T follicular helper cell (primary cell): Measurements from ENCODE around the gene GAGE10.
"Not testable (repeated sequence)": the region's sequence is repeated elsewhere in the genome, so short reads cannot be mapped to it uniquely, and the experiment has no call there.

Experiments used
- DNase-seq: peaks from one replicate; pipeline ENCODE4 v3.0.0-alpha.2; 2020; ENCODE audit warnings: low read depth

Gene GAGE10

DNA sequence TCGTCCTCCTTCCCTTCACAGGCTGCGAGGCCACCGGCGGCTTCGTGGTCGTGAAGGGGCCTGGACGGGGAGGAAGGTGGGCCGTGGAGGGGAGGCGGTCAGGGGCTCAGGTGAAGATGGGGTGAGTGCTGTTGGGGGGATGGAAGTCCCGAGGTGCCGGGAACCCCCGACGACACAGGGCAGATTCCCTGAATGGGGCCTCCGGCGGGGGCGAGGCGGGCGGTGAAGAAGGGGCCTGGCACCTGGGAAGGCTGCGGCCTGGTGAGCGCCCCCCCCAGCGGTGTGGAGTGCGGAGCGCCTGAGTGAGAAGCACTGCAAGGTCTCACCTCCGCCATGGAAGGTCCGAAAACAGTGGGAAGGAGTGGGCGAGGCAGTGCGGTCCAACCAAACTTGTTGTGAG, 18.8 kb downstream of the GAGE10 start:
- not testable (repeated sequence) for DNase-seq

DNA sequence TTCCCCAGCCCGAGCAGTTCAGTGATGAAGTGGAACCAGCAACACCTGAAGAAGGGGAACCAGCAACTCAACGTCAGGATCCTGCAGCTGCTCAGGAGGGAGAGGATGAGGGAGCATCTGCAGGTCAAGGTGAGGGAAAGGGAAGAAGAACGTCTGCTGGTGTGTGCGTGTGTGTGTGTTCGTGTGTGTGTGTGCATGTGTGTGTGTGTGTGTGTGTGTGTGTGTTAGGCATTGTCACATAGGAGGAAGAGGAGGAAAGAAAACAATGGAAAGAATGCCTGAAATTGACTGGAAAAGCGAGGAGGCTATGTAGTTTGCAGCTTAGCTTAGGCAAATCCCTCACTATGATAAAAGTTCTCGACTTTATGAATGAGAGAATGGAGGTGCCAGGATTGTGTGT, 20.3 kb downstream of the GAGE10 start:
- DNase-seq, result not testable (repeated sequence)

DNA sequence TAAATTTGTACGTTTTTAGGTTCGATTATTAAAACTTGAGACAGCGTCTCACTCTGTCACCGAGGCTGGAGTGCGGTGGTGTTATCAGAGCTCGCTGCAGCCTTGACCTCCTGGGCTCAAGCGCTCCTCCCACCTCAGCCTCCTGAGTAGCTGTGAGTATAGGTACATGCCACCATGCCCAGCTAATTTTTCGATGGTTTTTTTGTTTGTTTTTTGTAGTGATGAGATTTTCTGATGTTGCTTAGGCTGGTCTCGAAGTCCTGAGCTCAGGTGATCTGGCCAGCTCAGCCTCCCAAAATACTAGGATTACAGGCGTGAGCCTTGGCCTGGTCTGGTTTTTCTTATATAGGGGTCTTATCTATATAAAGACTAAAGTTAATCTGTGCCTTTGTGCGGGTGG, 27.0 kb downstream of the GAGE10 start:
- not testable (repeated sequence) for DNase-seq

DNA sequence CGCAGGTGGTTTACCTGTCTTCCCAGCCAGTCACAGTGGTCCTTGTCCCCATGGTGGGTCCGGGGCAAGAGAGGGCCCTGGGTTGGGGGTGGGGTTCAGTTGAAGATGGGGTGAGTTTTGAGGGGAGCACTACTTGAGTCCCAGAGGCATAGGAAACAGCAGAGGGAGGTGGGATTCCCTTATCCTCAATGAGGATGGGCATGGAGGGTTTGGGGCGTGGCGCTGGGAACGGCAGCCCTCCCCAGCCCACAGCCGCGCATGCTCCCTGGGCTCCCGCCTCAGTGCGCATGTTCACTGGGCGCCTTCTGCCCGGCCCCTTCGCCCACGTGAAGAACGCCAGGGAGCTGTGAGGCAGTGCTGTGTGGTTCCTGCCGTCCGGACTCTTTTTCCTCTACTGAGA, 27.8 kb downstream of the GAGE10 start, which contains the start of gene GAGE13:
TSS of gene GAGE13 (plus strand) at position 301 of the 400 bp plus-strand sequence. CDS start 1,156 bp downstream, outside the sequence.
- not testable (repeated sequence) for DNase-seq

DNA sequence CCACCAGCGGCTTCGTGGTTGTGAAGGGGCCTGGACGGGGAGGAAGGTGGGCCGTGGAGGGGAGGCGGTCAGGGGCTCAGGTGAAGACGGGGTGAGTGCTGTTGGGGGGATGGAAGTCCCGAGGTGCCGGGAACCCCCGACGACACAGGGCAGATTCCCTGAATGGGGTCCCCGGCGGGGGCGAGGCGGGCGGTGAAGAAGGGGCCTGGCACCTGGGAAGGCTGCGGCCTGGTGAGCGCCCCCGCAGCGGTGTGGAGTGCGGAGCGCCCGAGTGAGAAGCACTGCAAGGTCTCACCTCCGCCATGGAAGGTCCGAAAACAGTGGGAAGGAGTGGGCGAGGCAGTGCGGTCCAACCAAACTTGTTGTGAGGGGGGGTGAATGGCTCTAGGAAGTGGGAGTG, 28.4 kb downstream of the GAGE10 start:
- DNase-seq, result not testable (repeated sequence)

DNA sequence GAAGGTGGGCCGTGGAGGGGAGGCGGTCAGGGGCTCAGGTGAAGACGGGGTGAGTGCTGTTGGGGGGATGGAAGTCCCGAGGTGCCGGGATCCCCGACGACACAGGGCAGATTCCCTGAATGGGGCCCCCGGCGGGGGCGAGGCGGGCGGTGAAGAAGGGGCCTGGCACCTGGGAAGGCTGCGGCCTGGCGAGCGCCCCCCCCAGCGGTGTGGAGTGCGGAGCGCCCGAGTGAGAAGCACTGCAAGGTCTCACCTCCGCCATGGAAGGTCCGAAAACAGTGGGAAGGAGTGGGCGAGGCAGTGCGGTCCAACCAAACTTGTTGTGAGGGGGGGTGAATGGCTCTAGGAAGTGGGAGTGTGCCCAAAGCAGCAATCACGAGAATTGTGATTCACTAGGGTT, 38.0 kb downstream of the GAGE10 start:
- DNase-seq, result peak; percentile 21

DNA sequence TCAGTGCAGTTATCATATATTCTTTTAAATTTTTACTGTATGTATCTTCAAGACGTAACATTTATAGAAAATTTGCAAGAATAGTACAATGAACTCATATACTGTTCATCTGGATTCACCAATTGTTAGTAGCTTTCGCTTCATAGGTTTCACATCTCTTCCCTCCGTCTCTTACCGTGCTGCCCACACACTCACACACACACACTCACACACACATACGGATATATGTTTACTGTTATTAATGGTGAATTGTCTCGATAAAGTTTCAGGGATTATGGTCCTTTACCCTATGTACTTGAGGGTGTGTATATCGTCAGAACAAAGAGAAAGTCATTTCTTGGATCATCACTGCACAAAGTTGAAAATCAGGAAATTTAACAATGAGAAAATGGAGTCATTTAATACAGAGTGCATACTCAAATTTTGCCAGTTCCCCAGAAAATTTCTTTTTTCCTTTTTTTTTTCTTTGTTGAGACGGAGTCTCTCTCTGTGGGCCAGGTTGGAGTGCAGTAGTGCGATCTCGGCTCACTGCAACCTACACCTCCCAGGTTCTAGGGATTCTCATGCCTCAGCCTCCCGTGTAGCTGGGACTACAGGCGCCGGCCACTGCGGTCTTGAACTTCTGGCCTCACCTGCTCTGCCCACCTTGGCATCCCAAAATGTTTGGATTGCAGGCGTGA, 41.2 kb downstream of the GAGE10 start:
- DNase-seq, result not testable (repeated sequence)

DNA sequence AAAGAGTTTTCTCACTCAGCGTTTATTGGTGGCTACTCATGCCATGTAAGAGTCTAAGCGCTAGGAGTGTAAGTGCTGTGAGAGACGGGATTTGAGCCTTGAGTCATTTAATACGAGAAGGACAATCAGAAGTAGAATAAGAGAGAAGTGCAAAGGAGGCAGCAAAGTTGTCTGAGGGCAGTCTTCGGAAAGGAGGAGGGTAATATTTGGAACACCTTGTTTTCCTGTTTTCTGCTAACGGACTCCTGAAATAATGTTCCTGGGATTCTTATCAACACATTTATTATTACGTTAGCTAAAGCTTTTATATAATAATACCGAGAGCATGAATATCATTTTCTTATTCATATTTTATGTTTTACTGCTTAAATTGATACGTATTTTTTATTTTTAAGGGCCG, 42.0 kb downstream of the GAGE10 start:
- DNase-seq, result not testable (repeated sequence)

DNA sequence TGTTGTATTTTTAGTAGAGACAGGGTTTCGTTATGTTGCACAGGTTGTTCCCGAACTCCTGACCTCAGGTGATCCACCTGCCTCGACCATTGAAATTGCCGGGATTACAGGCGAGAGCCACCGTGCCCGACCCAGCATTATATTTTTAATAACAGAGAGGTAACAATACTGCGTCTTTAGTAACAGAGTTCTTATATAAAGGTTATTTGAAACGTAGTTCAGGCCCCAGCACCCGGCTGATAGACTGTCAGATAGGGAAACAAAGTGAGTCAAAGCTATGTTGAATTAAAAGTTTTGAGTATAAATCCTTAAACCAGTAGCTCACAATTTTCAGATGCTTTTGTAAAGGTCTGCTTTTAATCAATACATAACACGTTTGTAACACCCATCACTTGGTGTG, 42.7 kb downstream of the GAGE10 start:
- not testable (repeated sequence) for DNase-seq
